ENCODE measurements around the gene PREPL. TPM values are rescaled to one million over a fixed set of nuclear protein-coding genes. Genes with fewer than 3 reads are reported as not detected.

Gene PREPL
- total and polyA plus RNA-seq, 2 of the 13 experiments (the other 11 are each of a cell fraction or from before 2014, with no cell fraction given) = 19.7 to 34.3 TPM

DNA sequence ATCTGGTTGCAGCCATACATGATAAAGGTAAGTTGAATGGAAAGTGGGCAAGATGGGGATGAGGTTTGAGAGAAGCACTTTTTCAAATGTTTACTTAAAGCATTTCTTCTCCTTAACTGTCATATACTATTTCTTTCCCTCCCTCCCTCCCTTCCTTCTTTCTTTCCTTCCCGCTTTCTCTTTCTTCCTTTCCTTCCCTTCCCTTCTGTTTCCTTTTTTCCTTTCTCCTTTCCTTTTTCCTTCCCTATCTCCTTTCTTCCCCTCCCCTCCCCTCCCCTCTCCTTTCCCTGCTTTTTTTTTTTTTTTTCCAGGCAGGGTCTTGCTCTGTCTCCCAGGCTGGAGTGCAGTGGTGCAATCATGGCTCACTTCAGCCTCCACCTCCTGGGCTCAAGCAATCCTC is 80.4 kb downstream of the PREPL start:
- peak; percentile 76 for TF ChIP-seq HNRNPK (IDR thresholded peaks at IDR 0.05; ENCODE audit: low read depth, low read length, poor library complexity, severe bottlenecking)
- no peak for TF ChIP-seq YY1 (IDR thresholded peaks at IDR 0.05; ENCODE audit: insufficient read depth, insufficient replicate concordance, low read depth, low read length)

DNA sequence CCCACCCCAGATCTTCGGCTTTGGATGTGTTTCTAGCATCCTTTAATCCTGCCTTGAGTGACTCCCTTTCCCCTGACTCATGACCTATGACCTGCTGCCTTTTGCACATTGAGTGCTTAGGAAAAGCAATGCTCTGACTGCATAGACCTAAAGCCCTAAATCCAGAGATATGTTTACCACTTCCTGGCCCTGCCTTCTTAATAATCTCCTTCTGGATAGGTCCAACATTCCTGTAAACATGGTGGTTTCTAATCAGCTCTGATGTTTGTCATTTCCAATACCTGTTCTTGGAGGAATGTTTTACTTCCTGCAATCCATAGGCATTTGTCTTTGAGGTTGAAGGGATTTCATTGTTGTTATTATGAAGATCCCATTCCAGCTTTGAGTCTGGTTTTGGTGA is 83.8 kb downstream of the PREPL start:
- Histone ChIP-seq H3K9ac (ENCODE audit: insufficient read depth, low read depth, low read length) (no peak overlapping the region), H4K20me1 (ENCODE audit: insufficient read depth, low read length) (no peaks in the 10 kb centered on the region), H3K79me2 (ENCODE audit: insufficient read depth, low read length) (no peaks in the 10 kb centered on the region), H3K36me3 (replicated peaks in 1 of 2; ENCODE audit: control insufficient read depth in 1 of 2, insufficient read depth in 2 of 2, low read length in 2 of 2) (no peaks in the 10 kb centered on the region), H3K4me1 (ENCODE audit: insufficient read depth, low read length) (peaks cover 25% of the 10 kb centered on the region), H3K27me3 (ENCODE audit: control insufficient read depth in 1 of 2, insufficient read depth in 2 of 2, low read length in 2 of 2) (no peaks in the 10 kb centered on the region), H3K27ac (ENCODE audit: extremely low read length, insufficient read depth, low read length) (no peak overlapping the region), H2AFZ (ENCODE audit: low read length) (no peak overlapping the region), H3K4me3 (replicated peaks in 1 of 3; ENCODE audit: insufficient read depth in 1 of 3, low read depth in 2 of 3, low read length in 3 of 3) (no peak overlapping the region), H3K4me2 (ENCODE audit: low read depth, low read length) (no peak overlapping the region), H3K9me3 (ENCODE audit: low read length) (no peaks in the 10 kb centered on the region)
- BruUV-seq (replicated peaks) = no TSS peak
- ChIA-PET CTCF (ENCODE audit: low intra/inter-chr PET ratio, low total read pairs) (no interaction called here), POLR2A (no interaction called here)
- DNase-seq (ENCODE audit: low spot score) = no peak
- WGBS (ENCODE audit: low lambda C conversion rate) = 12% methylated on average over 1 of the region's 1 CpG
- ATAC-seq = no peak
- no peak for FAIRE-seq
- intact Hi-C loops (cut with micrococcal nuclease; ENCODE audit: unreplicated experiment) (no loop called here), in situ Hi-C loops (cut with HindIII; ENCODE audit: extremely low pct_ligation_motif_present, low pct_unique_long_range_greater_than_20kb) (no loop called here)
- TF ChIP-seq EEA1 (CRISPR knock-in tag; IDR thresholded peaks at IDR 0.05; ENCODE audit: borderline replicate concordance) = no peak
- TF ChIP-seq, protein P1, sequence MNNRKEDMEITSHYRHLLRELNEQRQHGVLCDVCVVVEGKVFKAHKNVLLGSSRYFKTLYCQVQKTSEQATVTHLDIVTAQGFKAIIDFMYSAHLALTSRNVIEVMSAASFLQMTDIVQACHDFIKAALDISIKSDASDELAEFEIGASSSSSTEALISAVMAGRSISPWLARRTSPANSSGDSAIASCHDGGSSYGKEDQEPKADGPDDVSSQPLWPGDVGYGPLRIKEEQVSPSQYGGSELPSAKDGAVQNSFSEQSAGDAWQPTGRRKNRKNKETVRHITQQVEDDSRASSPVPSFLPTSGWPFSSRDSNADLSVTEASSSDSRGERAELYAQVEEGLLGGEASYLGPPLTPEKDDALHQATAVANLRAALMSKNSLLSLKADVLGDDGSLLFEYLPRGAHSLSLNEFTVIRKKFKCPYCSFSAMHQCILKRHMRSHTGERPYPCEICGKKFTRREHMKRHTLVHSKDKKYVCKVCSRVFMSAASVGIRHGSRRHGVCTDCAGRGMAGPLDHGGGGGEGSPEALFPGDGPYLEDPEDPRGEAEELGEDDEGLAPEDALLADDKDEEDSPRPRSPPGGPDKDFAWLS (CRISPR knock-in tag; IDR thresholded peaks at IDR 0.05; ENCODE audit: borderline replicate concordance) = no peak
- TF ChIP-seq, protein P2, sequence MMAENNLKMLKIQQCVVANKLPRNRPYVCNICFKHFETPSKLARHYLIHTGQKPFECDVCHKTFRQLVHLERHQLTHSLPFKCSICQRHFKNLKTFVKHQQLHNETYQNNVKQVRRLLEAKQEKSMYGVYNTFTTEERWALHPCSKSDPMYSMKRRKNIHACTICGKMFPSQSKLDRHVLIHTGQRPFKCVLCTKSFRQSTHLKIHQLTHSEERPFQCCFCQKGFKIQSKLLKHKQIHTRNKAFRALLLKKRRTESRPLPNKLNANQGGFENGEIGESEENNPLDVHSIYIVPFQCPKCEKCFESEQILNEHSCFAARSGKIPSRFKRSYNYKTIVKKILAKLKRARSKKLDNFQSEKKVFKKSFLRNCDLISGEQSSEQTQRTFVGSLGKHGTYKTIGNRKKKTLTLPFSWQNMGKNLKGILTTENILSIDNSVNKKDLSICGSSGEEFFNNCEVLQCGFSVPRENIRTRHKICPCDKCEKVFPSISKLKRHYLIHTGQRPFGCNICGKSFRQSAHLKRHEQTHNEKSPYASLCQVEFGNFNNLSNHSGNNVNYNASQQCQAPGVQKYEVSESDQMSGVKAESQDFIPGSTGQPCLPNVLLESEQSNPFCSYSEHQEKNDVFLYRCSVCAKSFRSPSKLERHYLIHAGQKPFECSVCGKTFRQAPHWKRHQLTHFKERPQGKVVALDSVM (CRISPR knock-in tag; IDR thresholded peaks at IDR 0.05) = no peak
- no peak for TF ChIP-seq SRSF1 (optimal IDR thresholded peaks at IDR 0.05; ENCODE audit: low read depth, low read length)
- TF ChIP-seq, protein P3, sequence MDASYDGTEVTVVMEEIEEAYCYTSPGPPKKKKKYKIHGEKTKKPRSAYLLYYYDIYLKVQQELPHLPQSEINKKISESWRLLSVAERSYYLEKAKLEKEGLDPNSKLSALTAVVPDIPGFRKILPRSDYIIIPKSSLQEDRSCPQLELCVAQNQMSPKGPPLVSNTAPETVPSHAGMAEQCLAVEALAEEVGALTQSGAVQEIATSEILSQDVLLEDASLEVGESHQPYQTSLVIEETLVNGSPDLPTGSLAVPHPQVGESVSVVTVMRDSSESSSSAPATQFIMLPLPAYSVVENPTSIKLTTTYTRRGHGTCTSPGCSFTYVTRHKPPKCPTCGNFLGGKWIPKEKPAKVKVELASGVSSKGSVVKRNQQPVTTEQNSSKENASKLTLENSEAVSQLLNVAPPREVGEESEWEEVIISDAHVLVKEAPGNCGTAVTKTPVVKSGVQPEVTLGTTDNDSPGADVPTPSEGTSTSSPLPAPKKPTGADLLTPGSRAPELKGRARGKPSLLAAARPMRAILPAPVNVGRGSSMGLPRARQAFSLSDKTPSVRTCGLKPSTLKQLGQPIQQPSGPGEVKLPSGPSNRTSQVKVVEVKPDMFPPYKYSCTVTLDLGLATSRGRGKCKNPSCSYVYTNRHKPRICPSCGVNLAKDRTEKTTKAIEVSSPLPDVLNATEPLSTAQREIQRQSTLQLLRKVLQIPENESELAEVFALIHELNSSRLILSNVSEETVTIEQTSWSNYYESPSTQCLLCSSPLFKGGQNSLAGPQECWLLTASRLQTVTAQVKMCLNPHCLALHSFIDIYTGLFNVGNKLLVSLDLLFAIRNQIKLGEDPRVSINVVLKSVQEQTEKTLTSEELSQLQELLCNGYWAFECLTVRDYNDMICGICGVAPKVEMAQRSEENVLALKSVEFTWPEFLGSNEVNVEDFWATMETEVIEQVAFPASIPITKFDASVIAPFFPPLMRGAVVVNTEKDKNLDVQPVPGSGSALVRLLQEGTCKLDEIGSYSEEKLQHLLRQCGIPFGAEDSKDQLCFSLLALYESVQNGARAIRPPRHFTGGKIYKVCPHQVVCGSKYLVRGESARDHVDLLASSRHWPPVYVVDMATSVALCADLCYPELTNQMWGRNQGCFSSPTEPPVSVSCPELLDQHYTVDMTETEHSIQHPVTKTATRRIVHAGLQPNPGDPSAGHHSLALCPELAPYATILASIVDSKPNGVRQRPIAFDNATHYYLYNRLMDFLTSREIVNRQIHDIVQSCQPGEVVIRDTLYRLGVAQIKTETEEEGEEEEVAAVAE (CRISPR knock-in tag; IDR thresholded peaks at IDR 0.05; ENCODE audit: borderline replicate concordance) = peak; percentile 77; the same call in 1 of the 2 replicates
- TF ChIP-seq ISL2 (CRISPR knock-in tag; IDR thresholded peaks at IDR 0.05) = no peak
- TF ChIP-seq ZNF572 (CRISPR knock-in tag; IDR thresholded peaks at IDR 0.05) = no peak
- no peak for TF ChIP-seq ZNF746 (CRISPR knock-in tag; IDR thresholded peaks at IDR 0.05)

More for the DNA sequence above, 80.4 kb downstream of the PREPL start:
- ChIA-PET CTCF (ENCODE audit: low intra/inter-chr PET ratio, low total read pairs) (no interaction called here), POLR2A (no interaction called here)
- in situ Hi-C loops (cut with HindIII; ENCODE audit: extremely low pct_ligation_motif_present, low pct_unique_long_range_greater_than_20kb) = no loop called here
- ATAC-seq = no peak
- H3K4me2 ChIP-seq (ENCODE audit: low read depth, low read length) = no peak overlapping the region
- no peaks in the 10 kb centered on the region for H3K36me3 ChIP-seq (replicated peaks in 1 of 2; ENCODE audit: control insufficient read depth in 1 of 2, insufficient read depth in 2 of 2, low read length in 2 of 2)
- H2AFZ ChIP-seq (ENCODE audit: low read length) = no peak overlapping the region
- 89% methylated on average over 1 of the region's 1 CpG for WGBS (ENCODE audit: low lambda C conversion rate)
- H3K4me3 ChIP-seq (replicated peaks in 1 of 3; ENCODE audit: insufficient read depth in 1 of 3, low read depth in 2 of 3, low read length in 3 of 3) = no peak overlapping the region
- H3K4me1 ChIP-seq (ENCODE audit: insufficient read depth, low read length) = peaks cover 13% of the 10 kb centered on the region
- no peaks in the 10 kb centered on the region for H3K79me2 ChIP-seq (ENCODE audit: insufficient read depth, low read length)
- no peaks in the 10 kb centered on the region for H4K20me1 ChIP-seq (ENCODE audit: insufficient read depth, low read length)
- BruUV-seq (replicated peaks) = no TSS peak
- H3K27me3 ChIP-seq (ENCODE audit: control insufficient read depth in 1 of 2, insufficient read depth in 2 of 2, low read length in 2 of 2) = peaks cover 0 to 1% of the 10 kb centered on the region in 2 experiments; a peak in 2 of 5 replicates
- H3K9me3 ChIP-seq (ENCODE audit: low read length) = no peaks in the 10 kb centered on the region
- FAIRE-seq = no peak
- DNase-seq (ENCODE audit: low spot score) = no peak
- intact Hi-C loops (cut with micrococcal nuclease; ENCODE audit: unreplicated experiment) = no loop called here
- no peak overlapping the region for H3K27ac ChIP-seq (ENCODE audit: extremely low read length, insufficient read depth, low read length)
- H3K9ac ChIP-seq (ENCODE audit: insufficient read depth, low read depth, low read length) = no peak overlapping the region
